Hepatocyte (in vitro differentiated cells): ENCODE data around the gene CTNNBIP1.

Experiments used
- EZH2 ChIP-seq: fragments of 200-600 bp; sonication (generic); IDR thresholded peaks from 2 replicates; pipeline ENCODE4 v1.6.1; 2016; ENCODE audit warnings: antibody characterized with exemption, mild to moderate bottlenecking, borderline replicate concordance
- TF ChIP-seq, protein P1 (sequence below): fragments of 200-600 bp; sonication (generic); IDR thresholded peaks from 2 replicates; pipeline ENCODE4 v1.5.1; 2016; ENCODE audit warnings: antibody characterized with exemption, mild to moderate bottlenecking; ENCODE audit not compliant: poor library complexity

DNA sequence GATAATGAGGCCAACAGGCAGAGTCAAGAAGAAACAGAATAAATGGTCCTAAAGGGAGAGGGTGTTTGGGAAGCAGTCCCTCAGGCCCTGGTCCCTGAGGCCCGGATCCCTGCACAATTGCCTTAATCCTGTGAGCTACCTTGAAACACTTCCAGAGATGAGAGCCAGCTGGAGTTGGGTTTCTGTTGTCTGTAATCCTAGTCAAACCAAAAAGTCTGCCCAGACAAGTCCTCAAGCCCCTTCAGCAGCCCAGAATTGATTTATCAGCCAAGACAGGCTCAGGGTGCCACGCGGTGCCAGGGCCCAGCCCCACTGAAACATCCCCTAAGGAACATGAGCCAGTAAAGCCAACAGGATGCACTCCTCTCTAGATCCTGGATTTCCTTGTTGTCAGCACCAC is 69.9 kb downstream of the CTNNBIP1 start:
- TF ChIP-seq, protein P1, sequence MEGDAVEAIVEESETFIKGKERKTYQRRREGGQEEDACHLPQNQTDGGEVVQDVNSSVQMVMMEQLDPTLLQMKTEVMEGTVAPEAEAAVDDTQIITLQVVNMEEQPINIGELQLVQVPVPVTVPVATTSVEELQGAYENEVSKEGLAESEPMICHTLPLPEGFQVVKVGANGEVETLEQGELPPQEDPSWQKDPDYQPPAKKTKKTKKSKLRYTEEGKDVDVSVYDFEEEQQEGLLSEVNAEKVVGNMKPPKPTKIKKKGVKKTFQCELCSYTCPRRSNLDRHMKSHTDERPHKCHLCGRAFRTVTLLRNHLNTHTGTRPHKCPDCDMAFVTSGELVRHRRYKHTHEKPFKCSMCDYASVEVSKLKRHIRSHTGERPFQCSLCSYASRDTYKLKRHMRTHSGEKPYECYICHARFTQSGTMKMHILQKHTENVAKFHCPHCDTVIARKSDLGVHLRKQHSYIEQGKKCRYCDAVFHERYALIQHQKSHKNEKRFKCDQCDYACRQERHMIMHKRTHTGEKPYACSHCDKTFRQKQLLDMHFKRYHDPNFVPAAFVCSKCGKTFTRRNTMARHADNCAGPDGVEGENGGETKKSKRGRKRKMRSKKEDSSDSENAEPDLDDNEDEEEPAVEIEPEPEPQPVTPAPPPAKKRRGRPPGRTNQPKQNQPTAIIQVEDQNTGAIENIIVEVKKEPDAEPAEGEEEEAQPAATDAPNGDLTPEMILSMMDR = no peak
- TF ChIP-seq EZH2 = no peak
